Ishikawa (cell line): ENCODE measurements around the gene ADH7.

Experiments used
- CEBPB ChIP-seq: IDR thresholded peaks from 2 replicates; pipeline ENCODE4 v1.6.1; 2012
- CREB1 ChIP-seq: IDR thresholded peaks from 2 replicates; pipeline ENCODE4 v1.6.1; 2012; ENCODE audit warnings: low read depth
- EGR1 ChIP-seq: IDR thresholded peaks from 2 replicates; pipeline ENCODE4 v1.6.1; 2012
- EP300 ChIP-seq: IDR thresholded peaks from 2 replicates; pipeline ENCODE4 v1.6.1; 2012; ENCODE audit warnings: borderline replicate concordance
- FOXM1 ChIP-seq: IDR thresholded peaks from 2 replicates; pipeline ENCODE4 v1.6.1; 2012; ENCODE audit warnings: low read depth, borderline replicate concordance
- NFIC ChIP-seq: IDR thresholded peaks from 2 replicates; pipeline ENCODE4 v1.6.1; 2012
- RAD21 ChIP-seq: IDR thresholded peaks from 2 replicates; pipeline ENCODE4 v1.6.1; 2012; ENCODE audit warnings: low read depth
- TAF1 ChIP-seq: IDR thresholded peaks from 2 replicates; pipeline ENCODE4 v1.6.1; 2012; ENCODE audit warnings: low read depth, mild to moderate bottlenecking
- TCF12 ChIP-seq: IDR thresholded peaks from 2 replicates; pipeline ENCODE4 v1.6.1; 2012; ENCODE audit warnings: low read depth
- TEAD4 ChIP-seq: IDR thresholded peaks from 2 replicates; pipeline ENCODE4 v1.6.1; 2012
- YY1 ChIP-seq: IDR thresholded peaks from 2 replicates; pipeline ENCODE4 v1.6.1; 2012; ENCODE audit warnings: low read depth
- ZBTB7A ChIP-seq: IDR thresholded peaks from 2 replicates; pipeline ENCODE4 v1.6.1; 2012; ENCODE audit warnings: low read depth
- TF ChIP-seq, protein P1 (sequence below): IDR thresholded peaks from 2 replicates; pipeline ENCODE4 v1.6.1; 2012; ENCODE audit warnings: low read depth, mild to moderate bottlenecking
- TF ChIP-seq, protein P2 (sequence below): IDR thresholded peaks from 2 replicates; pipeline ENCODE4 v1.6.1; 2012
- TF ChIP-seq, protein P3 (sequence below): IDR thresholded peaks from 2 replicates; pipeline ENCODE4 v1.6.1; 2012

The ADH7 gene

DNA sequence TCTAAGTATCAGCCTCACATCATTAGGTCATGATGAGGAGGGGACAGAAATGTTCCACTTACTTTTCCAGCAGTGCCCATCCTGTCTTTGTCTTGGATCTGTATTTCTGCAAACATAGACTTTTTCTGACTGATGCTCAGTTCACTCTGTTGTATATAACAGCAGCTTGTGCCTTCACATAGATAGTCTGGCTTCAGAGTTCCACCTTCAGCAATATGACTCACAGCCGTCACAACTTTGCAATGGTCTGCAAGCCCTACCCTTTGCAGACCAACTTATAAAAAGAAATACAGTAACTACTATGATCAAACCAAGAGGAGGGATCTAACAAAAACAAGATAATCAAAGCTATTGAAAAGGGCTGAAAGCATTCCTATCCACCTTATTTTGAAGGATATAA lies at the start of gene ADH7:
Gene ADH7, minus strand, starts transcription at position 189 of the 400 bp plus-strand sequence. Its CDS starts 109 bp downstream, at position 80.
- TF ChIP-seq ZBTB7A = no peak
- TF ChIP-seq EGR1 = no peak
- TF ChIP-seq, protein P1, sequence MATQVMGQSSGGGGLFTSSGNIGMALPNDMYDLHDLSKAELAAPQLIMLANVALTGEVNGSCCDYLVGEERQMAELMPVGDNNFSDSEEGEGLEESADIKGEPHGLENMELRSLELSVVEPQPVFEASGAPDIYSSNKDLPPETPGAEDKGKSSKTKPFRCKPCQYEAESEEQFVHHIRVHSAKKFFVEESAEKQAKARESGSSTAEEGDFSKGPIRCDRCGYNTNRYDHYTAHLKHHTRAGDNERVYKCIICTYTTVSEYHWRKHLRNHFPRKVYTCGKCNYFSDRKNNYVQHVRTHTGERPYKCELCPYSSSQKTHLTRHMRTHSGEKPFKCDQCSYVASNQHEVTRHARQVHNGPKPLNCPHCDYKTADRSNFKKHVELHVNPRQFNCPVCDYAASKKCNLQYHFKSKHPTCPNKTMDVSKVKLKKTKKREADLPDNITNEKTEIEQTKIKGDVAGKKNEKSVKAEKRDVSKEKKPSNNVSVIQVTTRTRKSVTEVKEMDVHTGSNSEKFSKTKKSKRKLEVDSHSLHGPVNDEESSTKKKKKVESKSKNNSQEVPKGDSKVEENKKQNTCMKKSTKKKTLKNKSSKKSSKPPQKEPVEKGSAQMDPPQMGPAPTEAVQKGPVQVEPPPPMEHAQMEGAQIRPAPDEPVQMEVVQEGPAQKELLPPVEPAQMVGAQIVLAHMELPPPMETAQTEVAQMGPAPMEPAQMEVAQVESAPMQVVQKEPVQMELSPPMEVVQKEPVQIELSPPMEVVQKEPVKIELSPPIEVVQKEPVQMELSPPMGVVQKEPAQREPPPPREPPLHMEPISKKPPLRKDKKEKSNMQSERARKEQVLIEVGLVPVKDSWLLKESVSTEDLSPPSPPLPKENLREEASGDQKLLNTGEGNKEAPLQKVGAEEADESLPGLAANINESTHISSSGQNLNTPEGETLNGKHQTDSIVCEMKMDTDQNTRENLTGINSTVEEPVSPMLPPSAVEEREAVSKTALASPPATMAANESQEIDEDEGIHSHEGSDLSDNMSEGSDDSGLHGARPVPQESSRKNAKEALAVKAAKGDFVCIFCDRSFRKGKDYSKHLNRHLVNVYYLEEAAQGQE = no peak
- TF ChIP-seq CREB1 = no peak
- TF ChIP-seq CEBPB = no peak
- TF ChIP-seq, protein P2, sequence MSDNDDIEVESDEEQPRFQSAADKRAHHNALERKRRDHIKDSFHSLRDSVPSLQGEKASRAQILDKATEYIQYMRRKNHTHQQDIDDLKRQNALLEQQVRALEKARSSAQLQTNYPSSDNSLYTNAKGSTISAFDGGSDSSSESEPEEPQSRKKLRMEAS = no peak
- TF ChIP-seq FOXM1 = no peak
- TF ChIP-seq RAD21 = no peak
- TF ChIP-seq, protein P3, sequence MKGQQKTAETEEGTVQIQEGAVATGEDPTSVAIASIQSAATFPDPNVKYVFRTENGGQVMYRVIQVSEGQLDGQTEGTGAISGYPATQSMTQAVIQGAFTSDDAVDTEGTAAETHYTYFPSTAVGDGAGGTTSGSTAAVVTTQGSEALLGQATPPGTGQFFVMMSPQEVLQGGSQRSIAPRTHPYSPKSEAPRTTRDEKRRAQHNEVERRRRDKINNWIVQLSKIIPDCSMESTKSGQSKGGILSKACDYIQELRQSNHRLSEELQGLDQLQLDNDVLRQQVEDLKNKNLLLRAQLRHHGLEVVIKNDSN = no peak
- TF ChIP-seq NFIC = no peak
- TF ChIP-seq EP300 = no peak
- no peak for TF ChIP-seq TEAD4
- TF ChIP-seq YY1 = no peak

DNA sequence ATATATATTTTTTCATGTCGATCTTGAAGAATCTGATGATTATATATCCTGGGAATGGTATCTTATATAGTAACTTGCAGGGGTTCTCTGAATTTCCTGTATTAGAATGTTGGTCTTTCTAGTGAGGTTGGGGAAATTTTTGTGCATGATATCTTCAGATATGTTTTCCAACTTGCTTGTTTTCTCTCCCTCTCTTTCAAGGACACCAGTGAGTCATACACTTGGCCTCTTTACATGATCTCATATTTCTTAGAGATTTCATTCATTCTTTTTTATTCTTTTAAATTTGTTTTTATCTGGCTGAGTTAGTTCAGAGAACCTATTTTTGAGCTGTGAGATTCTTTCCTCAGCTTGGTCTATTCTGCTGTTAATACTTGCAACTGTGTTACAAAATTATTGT lies 48.5 kb upstream of the ADH7 start:
- no peak for TF ChIP-seq NFIC
- no peak for TF ChIP-seq CEBPB
- TF ChIP-seq CREB1 = no peak
- TF ChIP-seq, protein P2 = no peak
- TF ChIP-seq, protein P3 = no peak
- no peak for TF ChIP-seq RAD21

DNA sequence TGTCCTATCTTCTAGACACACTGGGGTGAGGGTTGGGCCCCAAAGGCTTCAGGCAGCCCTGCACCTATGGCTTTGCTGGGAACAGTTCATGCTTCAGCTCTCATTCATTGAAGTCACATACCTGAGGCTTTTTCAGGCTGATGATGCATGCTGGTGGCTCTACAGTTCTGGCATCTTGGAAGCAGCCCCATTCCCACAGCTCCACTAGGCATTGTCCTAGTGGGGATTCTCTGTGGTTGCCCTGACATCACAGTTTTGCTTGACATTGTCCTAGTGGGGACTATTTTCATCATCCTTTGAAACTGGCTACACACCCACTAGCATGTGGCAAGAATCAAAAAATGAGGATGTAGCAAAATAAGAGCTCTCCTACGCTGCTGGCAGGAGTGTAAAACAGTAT lies 38.0 kb upstream of the ADH7 start:
- TF ChIP-seq TAF1 (no peak), EGR1 (no peak), NFIC (no peak), RAD21 (no peak), TCF12 (no peak), YY1 (no peak)

DNA sequence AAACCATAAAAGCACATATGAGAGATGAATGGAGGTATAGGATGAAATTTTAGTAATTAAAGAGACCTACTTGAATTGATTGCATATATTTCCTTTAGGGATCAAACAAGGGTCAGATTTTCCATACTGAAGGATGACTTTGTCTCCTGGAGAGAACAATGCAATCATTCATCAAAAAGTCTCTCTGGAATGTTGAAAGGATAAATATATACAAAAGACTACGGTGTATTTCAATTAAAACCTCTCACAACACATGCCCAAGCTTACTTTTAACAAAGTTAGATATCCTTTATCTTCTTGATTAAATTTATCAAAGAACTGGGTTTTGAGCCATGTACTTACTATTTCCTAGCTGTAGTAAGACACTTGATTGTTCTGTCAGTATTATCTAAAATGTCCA lies 36.8 kb upstream of the ADH7 start:
- TF ChIP-seq FOXM1 (no peak), CREB1 (no peak), EP300 (no peak), TCF12 (no peak)
- TF ChIP-seq, protein P3 = no peak

DNA sequence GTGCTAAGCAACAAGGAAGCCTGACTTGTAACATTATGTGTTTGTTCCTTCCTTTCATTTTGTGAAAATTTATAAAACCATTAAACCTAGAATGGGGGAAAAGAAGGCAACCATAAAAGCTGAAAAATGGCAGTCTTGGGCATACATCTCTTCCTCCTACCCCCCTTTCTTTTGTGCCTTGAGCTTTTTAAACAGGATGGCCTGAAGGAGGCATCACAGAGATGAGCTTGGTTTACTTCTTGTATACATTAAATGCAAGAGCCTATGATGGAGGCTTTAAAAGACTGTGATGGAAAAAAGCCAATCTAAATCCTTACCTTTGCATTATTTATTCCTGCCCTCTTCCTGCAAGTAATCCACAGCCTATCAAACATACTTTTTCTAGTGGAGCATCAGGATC lies 36.2 kb upstream of the ADH7 start:
- no peak for TF ChIP-seq TAF1
- no peak for TF ChIP-seq NFIC
- TF ChIP-seq, protein P3 = no peak
- no peak for TF ChIP-seq FOXM1
- TF ChIP-seq, protein P1 = no peak
- no peak for TF ChIP-seq TCF12
- no peak for TF ChIP-seq EGR1

DNA sequence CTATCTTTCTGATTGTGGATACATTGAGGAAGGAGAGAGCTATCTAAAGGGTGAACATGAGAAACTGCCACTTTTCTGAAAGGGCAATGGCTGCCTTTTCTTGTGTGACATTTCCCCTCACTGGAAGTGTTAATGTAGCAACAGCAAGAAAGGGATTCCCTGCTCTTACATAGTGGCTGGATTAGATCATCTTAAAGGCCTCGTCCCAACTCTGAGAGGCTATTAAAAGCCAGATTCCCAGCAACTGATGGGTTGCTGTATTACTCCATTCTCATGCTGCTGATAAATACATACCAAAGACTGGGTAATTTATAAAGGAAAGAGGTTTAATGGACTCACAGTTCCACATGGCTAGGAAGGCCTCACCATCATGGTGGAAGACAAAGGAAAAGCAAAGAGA lies 33.7 kb upstream of the ADH7 start:
- TF ChIP-seq TAF1 (no peak), TEAD4 (no peak), EGR1 (no peak), RAD21 (no peak), TCF12 (no peak), EP300 (no peak), CEBPB (no peak)
- TF ChIP-seq, protein P1 = no peak
- TF ChIP-seq, protein P2 = no peak
